ENCODE data around the gene CR1L. TPM values are rescaled to one million over a fixed set of nuclear protein-coding genes. Genes with fewer than 3 reads are reported as not detected.

Gene CR1L
- total and polyA plus RNA-seq, 2 donors (not counting 3 experiments of a cell fraction or from before 2014, with no cell fraction given) = not detected

GRCh38 chr1:207612762-207613161 is 32.2 kb upstream of the CR1L start:
- no peaks in the 10 kb centered on the region for H3K36me3 ChIP-seq (ENCODE audit: control insufficient read depth in 2 of 2, extremely low read depth in 1 of 2, insufficient read depth in 2 of 2, low read length in 2 of 2)
- no peaks in the 10 kb centered on the region for H3K9me3 ChIP-seq (replicated peaks; ENCODE audit: control insufficient read depth, insufficient read depth, low read length)
- H4K20me1 ChIP-seq (replicated peaks; ENCODE audit: control insufficient read depth, extremely low read depth, insufficient read depth, low read length) = no peaks in the 10 kb centered on the region
- no TSS peak for BruUV-seq (replicated peaks)
- dilution Hi-C loops (cut with MboI; ENCODE audit: extremely low pct_ligation_motif_present, low sequenced_read_pairs) (no loop called here), intact Hi-C loops (cut with micrococcal nuclease) (no loop called here)
- FAIRE-seq (no peak), DNase-seq (ENCODE audit: low read depth, low spot score) (no peak)
- H3K27ac ChIP-seq (ENCODE audit: insufficient read depth, low read depth, low read length) = no peak overlapping the region
- H3K9me1 ChIP-seq (replicated peaks; ENCODE audit: control insufficient read depth, extremely low read depth, insufficient read depth, low read length) = no peaks in the 10 kb centered on the region
- ChIA-PET CTCF (no interaction called here), POLR2A (no interaction called here)
- H3K4me2 ChIP-seq (ENCODE audit: insufficient read depth, low read length) = no peak overlapping the region
- peaks cover 5 to 6% of the 10 kb centered on the region in 2 experiments for H3K27me3 ChIP-seq (ENCODE audit: control insufficient read depth in 2 of 2, insufficient read depth in 2 of 2, low read length in 2 of 2)
- no peaks in the 10 kb centered on the region for H3K4me1 ChIP-seq (ENCODE audit: control insufficient read depth, extremely low read depth, insufficient read depth, low read length)
- H2AFZ ChIP-seq (ENCODE audit: low read depth, low read length) = no peak overlapping the region
- H3K4me3 ChIP-seq (replicated peaks in 1 of 3; ENCODE audit: insufficient read depth in 1 of 3, low read depth in 1 of 3, low read length in 3 of 3) = no peak overlapping the region
- no peak overlapping the region for H3K9ac ChIP-seq (replicated peaks; ENCODE audit: extremely low read depth, insufficient read depth, low read length)
- TF ChIP-seq, protein P1, sequence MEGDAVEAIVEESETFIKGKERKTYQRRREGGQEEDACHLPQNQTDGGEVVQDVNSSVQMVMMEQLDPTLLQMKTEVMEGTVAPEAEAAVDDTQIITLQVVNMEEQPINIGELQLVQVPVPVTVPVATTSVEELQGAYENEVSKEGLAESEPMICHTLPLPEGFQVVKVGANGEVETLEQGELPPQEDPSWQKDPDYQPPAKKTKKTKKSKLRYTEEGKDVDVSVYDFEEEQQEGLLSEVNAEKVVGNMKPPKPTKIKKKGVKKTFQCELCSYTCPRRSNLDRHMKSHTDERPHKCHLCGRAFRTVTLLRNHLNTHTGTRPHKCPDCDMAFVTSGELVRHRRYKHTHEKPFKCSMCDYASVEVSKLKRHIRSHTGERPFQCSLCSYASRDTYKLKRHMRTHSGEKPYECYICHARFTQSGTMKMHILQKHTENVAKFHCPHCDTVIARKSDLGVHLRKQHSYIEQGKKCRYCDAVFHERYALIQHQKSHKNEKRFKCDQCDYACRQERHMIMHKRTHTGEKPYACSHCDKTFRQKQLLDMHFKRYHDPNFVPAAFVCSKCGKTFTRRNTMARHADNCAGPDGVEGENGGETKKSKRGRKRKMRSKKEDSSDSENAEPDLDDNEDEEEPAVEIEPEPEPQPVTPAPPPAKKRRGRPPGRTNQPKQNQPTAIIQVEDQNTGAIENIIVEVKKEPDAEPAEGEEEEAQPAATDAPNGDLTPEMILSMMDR (IDR thresholded peaks at IDR 0.05; ENCODE audit: extremely low read depth in 1 of 2, insufficient read depth in 1 of 2, low read depth in 1 of 2, low read length in 2 of 2) = no peak
- TF ChIP-seq POLR2AphosphoS5 (IDR thresholded peaks at IDR 0.05; ENCODE audit: insufficient read depth, low read depth, low read length) = no peak
- TF ChIP-seq EZH2 (IDR thresholded peaks at IDR 0.05; ENCODE audit: borderline replicate concordance, low read depth, low read length, severe bottlenecking) = no peak
- no peak for TF ChIP-seq POLR2A (IDR thresholded peaks at IDR 0.05; ENCODE audit: low read depth, low read length)
- no peak for TF ChIP-seq MYC (IDR thresholded peaks at IDR 0.05; ENCODE audit: low read depth, low read length)
- TF ChIP-seq FOS (IDR thresholded peaks at IDR 0.05; ENCODE audit: borderline replicate concordance, insufficient read depth, low read length) = no peak
- H3K79me2 ChIP-seq (ENCODE audit: control insufficient read depth, insufficient read depth, low read length) = no peaks in the 10 kb centered on the region

Data from endothelial cell of umbilical vein (primary cell).